NCI-H146 (cell line): Measurements from ENCODE around the gene PLEKHS1.
"Not testable (repeated sequence)": the region's sequence is repeated elsewhere in the genome, so short reads cannot be mapped to it uniquely, and the experiment has no call there.

Experiments used
- DNase-seq: peaks from one replicate; lab custom pipeline; 2025; lab: John Stamatoyannopoulos, UW

Gene PLEKHS1

GRCh38 chr10:113791691-113792090, 40.2 kb downstream of the PLEKHS1 start:
- DNase-seq, result peak; percentile 12

- no peak for DNase-seq
These were observed 50.1 kb downstream of the PLEKHS1 start for GRCh38 chr10:113801569-113801968.

GRCh38 chr10:113802997-113803396, 51.5 kb downstream of the PLEKHS1 start:
- no peak for DNase-seq

GRCh38 chr10:113806503-113806902, 55.0 kb downstream of the PLEKHS1 start:
- no peak for DNase-seq

DNA sequence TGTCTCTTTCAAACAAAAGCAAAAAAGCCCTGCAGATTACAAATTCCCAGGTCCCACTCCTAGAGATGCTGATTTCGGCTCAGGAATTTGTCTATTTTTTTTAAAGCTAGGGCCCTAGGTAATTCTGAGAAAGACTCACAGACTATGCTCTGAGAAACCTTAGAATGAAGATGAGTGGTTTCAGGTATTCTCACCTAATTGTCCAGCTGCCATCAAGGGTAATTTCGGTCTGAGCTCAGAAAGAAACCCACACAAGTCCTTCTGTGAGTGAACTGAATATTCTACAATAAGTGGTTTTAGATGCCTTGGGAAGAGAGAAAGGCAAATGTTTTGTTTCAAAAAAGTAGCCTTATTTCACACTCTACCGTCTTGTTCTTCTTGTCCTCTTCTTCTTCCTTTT, 56.7 kb downstream of the PLEKHS1 start:
- DNase-seq, result no peak

- DNase-seq, result not testable (repeated sequence)
These were observed 63.2 kb downstream of the PLEKHS1 start for GRCh38 chr10:113814700-113815099.

- DNase-seq, result no peak
These were observed 68.5 kb downstream of the PLEKHS1 start for GRCh38 chr10:113819989-113820388.

DNA sequence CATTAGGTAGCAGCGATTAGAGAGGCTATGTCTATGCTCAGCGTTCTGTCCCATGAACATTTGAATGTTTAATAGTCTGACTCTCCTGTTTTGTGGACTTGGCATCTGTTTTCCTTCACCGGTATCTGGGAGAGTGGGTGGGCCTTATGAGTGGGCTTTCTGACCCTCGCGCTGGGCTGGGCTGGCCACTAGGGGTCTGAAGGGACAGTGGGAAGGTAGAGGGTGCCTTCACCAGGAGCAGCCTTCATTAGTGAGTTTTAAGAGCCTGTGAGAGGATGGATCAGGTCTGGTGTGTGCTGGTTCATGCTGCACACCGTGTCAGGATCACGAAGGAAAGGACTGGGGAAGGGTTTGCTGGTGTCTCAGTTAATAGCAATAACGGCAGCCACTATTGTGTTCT, 69.0 kb downstream of the PLEKHS1 start:
- peak; percentile 12 for DNase-seq

GRCh38 chr10:113821306-113821705, 69.8 kb downstream of the PLEKHS1 start:
- DNase-seq, result not testable (repeated sequence)

GRCh38 chr10:113822174-113822573, 70.7 kb downstream of the PLEKHS1 start:
- DNase-seq, result no peak

DNA sequence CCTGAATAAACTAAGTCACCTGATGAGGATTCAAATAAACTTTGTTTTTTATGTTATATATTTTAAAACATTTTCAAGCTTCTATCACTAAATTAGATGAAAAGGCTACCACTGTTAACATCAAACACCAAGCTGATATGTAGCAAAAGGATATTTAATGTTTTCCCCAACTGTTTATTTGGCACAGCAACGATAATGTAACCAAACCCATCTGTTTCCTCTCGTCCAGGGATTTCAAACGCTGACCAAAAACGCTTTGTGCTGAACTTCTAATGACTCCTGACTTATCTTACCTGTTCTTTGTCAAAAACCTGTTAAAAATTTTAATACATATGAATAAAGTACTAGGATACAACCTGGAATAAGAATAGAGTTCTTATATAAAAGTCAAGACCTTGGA, 71.9 kb downstream of the PLEKHS1 start:
- no peak for DNase-seq

GRCh38 chr10:113825791-113826190, 74.3 kb downstream of the PLEKHS1 start:
- DNase-seq, result no peak

DNA sequence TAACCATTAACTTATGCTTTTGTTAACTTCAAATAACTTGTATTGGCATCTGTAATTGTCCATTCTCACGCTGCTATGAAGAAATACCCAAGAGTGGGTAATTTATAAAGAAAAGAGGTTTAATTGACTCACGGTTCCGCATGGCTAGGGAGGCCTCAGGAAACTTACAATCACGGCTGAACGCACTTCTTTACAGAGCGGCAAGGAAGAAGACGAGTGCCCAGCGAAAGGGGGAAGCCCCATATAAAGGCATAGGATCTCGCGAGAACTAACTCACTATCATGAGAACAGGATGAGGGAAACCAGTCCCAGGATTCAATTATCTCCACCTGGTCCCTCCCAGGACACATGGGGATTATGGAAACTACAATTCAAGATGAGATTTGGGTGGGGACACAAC, 77.1 kb downstream of the PLEKHS1 start:
- not testable (repeated sequence) for DNase-seq
